ENCODE results near the gene POMGNT2. TPM values are rescaled to one million over a fixed set of nuclear protein-coding genes. Genes with fewer than 3 reads are reported as not detected.
"Not testable (repeated sequence)": the region's sequence is repeated elsewhere in the genome, so short reads cannot be mapped to it uniquely, and the experiment has no call there.

Gene POMGNT2
- total RNA-seq, 2 donors from 2014 or later = 3.2 to 5.9 TPM

GRCh38 chr3:43062040-43062563 lies 43.8 kb downstream of the POMGNT2 start:
- peaks cover 6% of the 10 kb centered on the region for H3K27me3 Mint-ChIP-seq
- no peak for ATAC-seq
- H3K4me3 Mint-ChIP-seq = no peak overlapping the region
- H3K9me3 ChIP-seq (ENCODE audit: control insufficient read depth, low read length, poor library complexity, severe bottlenecking) = no peaks in the 10 kb centered on the region
- no peaks in the 10 kb centered on the region for H3K36me3 Mint-ChIP-seq (ENCODE audit: low read depth)
- DNase-seq = no peak
- H3K27ac Mint-ChIP-seq = no peak overlapping the region
- peaks cover 10% of the 10 kb centered on the region for H3K4me1 Mint-ChIP-seq

DNA sequence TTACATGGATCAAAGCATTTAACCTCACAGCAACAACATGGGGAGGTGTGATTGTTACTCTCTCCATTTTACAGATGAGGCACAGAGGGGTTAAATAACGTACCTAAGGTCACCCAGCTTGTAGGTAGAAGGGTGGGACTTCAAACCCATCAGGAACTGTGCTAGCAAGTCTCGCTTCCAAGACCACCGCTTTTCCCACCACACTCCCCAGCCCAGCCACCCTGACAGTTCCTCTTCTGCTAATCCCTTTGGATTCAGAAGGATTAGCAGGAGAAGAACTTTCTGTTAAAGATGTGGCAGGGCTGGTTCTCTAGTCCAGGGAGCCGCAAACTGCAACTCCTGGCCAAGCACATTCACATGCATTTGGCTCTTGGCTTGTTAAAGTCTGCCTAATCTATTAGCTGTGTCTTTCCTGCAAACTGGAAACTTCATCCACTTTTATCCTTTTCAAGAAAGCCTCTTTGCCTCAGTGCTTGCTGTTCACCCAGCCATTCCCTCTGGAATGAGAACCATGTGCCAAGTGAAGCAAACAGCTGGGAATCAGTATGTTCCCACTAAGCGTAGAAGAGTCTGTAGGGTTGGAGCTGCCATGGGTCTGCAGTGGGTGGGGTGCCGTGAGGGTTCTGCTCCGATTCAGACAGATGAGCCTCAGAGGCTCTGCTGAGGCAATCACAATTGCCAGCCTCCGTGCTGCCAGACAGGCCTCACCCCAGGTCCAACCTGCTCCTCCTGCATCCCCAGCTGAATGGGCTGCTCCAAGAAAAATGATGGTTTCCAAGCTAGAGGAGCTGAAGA lies 44.6 kb downstream of the POMGNT2 start:
- Mint-ChIP-seq H3K27ac (no peak overlapping the region), H3K4me1 (peaks cover 10% of the 10 kb centered on the region), H3K27me3 (peaks cover 6% of the 10 kb centered on the region), H3K4me3 (no peak overlapping the region), H3K36me3 (ENCODE audit: low read depth) (no peaks in the 10 kb centered on the region)
- no peak for DNase-seq
- no peaks in the 10 kb centered on the region for H3K9me3 ChIP-seq (ENCODE audit: control insufficient read depth, low read length, poor library complexity, severe bottlenecking)
- ATAC-seq = no peak

DNA sequence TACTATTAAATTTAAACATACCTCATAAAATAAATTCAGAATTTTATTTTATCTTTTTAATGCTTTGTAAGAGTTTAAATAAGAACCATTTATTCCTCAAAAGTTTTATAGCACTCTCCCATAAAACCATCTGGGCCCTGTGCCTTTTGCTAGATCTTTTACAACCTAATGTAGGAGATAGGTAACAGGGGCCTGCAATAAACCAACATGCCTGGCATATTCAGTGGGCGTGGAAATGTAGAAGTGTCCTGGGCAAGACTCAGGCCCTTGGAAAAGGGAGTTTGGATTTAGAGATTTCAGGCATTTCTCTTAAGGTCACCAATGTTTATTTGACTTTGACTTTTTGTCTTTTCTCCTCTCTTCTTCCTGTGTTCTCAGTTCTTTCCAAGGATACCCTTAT lies 46.4 kb downstream of the POMGNT2 start:
- ATAC-seq = no peak
- H3K9me3 ChIP-seq (ENCODE audit: control insufficient read depth, low read length, poor library complexity, severe bottlenecking) = no peaks in the 10 kb centered on the region
- Mint-ChIP-seq H3K4me1 (peaks cover 10% of the 10 kb centered on the region), H3K36me3 (ENCODE audit: low read depth) (peaks cover under 1% of the 10 kb centered on the region), H3K27ac (no peak overlapping the region), H3K4me3 (no peak overlapping the region), H3K27me3 (peaks cover 5% of the 10 kb centered on the region)
- DNase-seq = no peak

DNA sequence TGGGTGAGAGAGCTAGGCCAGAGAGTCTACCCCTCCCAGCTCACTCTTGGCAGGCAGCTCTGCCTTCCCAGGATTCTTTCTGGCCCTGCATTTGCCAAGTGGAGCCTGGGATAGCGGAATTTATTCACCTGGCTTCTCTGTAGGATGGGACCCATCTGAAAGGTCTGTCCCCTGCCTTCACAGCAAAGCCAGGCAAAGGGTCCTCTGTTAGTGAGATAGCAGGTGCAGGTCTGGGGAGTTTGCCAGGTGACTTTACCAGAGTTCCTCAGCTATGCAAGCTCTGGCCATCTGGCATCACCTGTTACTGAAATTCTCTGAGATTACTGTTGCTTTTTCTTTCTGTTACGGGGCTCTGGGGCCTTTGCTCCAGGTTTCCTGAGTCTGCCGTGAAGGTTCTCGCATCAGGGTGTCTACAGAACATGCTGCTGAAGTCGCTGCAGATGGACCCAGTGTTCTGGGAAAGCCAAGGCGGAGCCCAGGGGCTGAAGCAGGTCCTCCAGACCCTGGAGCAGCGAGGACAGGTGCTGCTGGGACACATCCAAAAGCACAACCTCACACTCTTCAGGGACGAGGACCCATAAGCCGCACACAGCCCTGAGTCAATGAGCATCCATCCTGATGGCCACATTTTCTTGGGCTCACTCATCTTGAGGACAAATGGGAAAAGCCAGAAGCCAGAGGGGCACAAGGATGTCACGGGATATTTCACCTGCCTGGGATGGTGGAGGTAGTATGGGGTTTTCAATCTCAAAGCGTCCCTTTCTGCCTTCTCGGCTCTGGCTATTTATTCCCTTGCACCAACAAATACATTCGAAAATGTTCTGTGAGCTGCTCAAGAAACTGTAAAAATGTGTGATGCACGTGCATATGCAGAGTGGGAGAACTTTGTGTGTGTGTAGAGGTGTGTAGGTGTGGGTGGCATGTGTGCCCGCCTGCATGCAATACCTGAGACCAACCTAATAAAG lies 49.8 kb downstream of the POMGNT2 start:
- H3K9me3 ChIP-seq (ENCODE audit: control insufficient read depth, low read length, poor library complexity, severe bottlenecking) = no peaks in the 10 kb centered on the region
- Mint-ChIP-seq H3K36me3 (ENCODE audit: low read depth) (peaks cover 3% of the 10 kb centered on the region), H3K27ac (no peak overlapping the region), H3K27me3 (peaks cover 15% of the 10 kb centered on the region), H3K4me3 (no peak overlapping the region), H3K4me1 (peaks cover 10% of the 10 kb centered on the region)
- ATAC-seq (no peak), DNase-seq (no peak)

- Mint-ChIP-seq H3K36me3 (ENCODE audit: low read depth) (peaks cover 5% of the 10 kb centered on the region), H3K27me3 (peaks cover 15% of the 10 kb centered on the region), H3K27ac (no peak overlapping the region), H3K4me1 (peaks cover 3% of the 10 kb centered on the region), H3K4me3 (no peak overlapping the region)
- no peak for ATAC-seq
- no peak for DNase-seq
- H3K9me3 ChIP-seq (ENCODE audit: control insufficient read depth, low read length, poor library complexity, severe bottlenecking) = no peaks in the 10 kb centered on the region
Observed at GRCh38 chr3:43055393-43055792, 50.5 kb downstream of the POMGNT2 start.

- H3K27ac Mint-ChIP-seq = no peak overlapping the region
- H3K36me3 Mint-ChIP-seq (ENCODE audit: low read depth) = peaks cover 5% of the 10 kb centered on the region
- no peaks in the 10 kb centered on the region for H3K4me1 Mint-ChIP-seq
- peaks cover 15% of the 10 kb centered on the region for H3K27me3 Mint-ChIP-seq
- ATAC-seq (no peak), DNase-seq (no peak)
- no peak overlapping the region for H3K4me3 Mint-ChIP-seq
- H3K9me3 ChIP-seq (ENCODE audit: control insufficient read depth, low read length, poor library complexity, severe bottlenecking) = no peaks in the 10 kb centered on the region
Observed at GRCh38 chr3:43054754-43055153, 51.1 kb downstream of the POMGNT2 start.

- no peak for ATAC-seq
- H3K9me3 ChIP-seq (ENCODE audit: control insufficient read depth, low read length, poor library complexity, severe bottlenecking) = peaks cover 3% of the 10 kb centered on the region
- no peak for DNase-seq
- Mint-ChIP-seq H3K27me3 (peaks cover 15% of the 10 kb centered on the region), H3K4me1 (no peaks in the 10 kb centered on the region), H3K36me3 (ENCODE audit: low read depth) (peaks cover 5% of the 10 kb centered on the region), H3K4me3 (no peak overlapping the region), H3K27ac (no peak overlapping the region)
Observed at GRCh38 chr3:43053291-43053690, 52.6 kb downstream of the POMGNT2 start.

- no peak for DNase-seq
- Mint-ChIP-seq H3K4me1 (no peaks in the 10 kb centered on the region), H3K36me3 (ENCODE audit: low read depth) (peaks cover 2% of the 10 kb centered on the region), H3K27me3 (peaks cover 8% of the 10 kb centered on the region), H3K4me3 (no peak overlapping the region), H3K27ac (no peak overlapping the region)
- ATAC-seq = no peak
- peaks cover 3% of the 10 kb centered on the region for H3K9me3 ChIP-seq (ENCODE audit: control insufficient read depth, low read length, poor library complexity, severe bottlenecking)
Observed at GRCh38 chr3:43048470-43048869, 57.4 kb downstream of the POMGNT2 start.

GRCh38 chr3:43046583-43046982 lies 59.3 kb downstream of the POMGNT2 start:
- no peaks in the 10 kb centered on the region for H3K4me1 Mint-ChIP-seq
- H3K36me3 Mint-ChIP-seq (ENCODE audit: low read depth) = peaks cover 2% of the 10 kb centered on the region
- ATAC-seq (no peak), DNase-seq (no peak)
- no peaks in the 10 kb centered on the region for H3K27me3 Mint-ChIP-seq
- H3K4me3 Mint-ChIP-seq = no peak overlapping the region
- no peak overlapping the region for H3K27ac Mint-ChIP-seq
- peaks cover 3% of the 10 kb centered on the region for H3K9me3 ChIP-seq (ENCODE audit: control insufficient read depth, low read length, poor library complexity, severe bottlenecking)

DNA sequence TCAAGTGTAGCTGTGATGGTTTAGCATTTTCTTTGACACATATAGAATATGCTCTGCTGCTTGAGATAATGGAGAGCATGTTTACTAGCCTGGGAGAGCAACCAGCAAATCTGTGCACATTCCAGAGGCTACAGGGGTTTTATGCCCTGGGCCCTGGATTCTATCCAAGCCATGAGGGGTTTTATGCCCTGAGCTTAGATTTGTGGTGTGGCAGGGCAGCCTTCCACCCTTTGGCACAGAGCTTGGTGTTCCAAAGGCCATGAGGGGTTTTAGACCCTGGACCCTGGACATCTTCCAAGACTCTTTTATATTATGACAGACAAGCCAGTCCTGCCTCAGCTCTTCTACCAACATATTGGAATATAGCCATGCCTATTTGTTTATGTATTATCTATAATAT lies 60.8 kb downstream of the POMGNT2 start:
- DNase-seq; H3K9me3 ChIP-seq (ENCODE audit: control insufficient read depth, low read length, poor library complexity, severe bottlenecking); H3K27ac Mint-ChIP-seq; ATAC-seq; H3K4me1 Mint-ChIP-seq; H3K27me3 Mint-ChIP-seq; H3K36me3 Mint-ChIP-seq (ENCODE audit: low read depth); H3K4me3 Mint-ChIP-seq: not testable (repeated sequence)

- no peak overlapping the region for H3K27ac Mint-ChIP-seq
- no peaks in the 10 kb centered on the region for H3K27me3 Mint-ChIP-seq
- DNase-seq = no peak
- no peak overlapping the region for H3K4me3 Mint-ChIP-seq
- ATAC-seq = no peak
- no peaks in the 10 kb centered on the region for H3K36me3 Mint-ChIP-seq (ENCODE audit: low read depth)
- peaks cover 3% of the 10 kb centered on the region for H3K4me1 Mint-ChIP-seq
- no peaks in the 10 kb centered on the region for H3K9me3 ChIP-seq (ENCODE audit: control insufficient read depth, low read length, poor library complexity, severe bottlenecking)
Observed at GRCh38 chr3:43043793-43044192, 62.1 kb downstream of the POMGNT2 start.

- Mint-ChIP-seq H3K27ac (no peak overlapping the region), H3K36me3 (ENCODE audit: low read depth) (no peaks in the 10 kb centered on the region), H3K4me1 (peaks cover 8% of the 10 kb centered on the region), H3K4me3 (no peak overlapping the region), H3K27me3 (no peaks in the 10 kb centered on the region)
- ATAC-seq = no peak
- no peaks in the 10 kb centered on the region for H3K9me3 ChIP-seq (ENCODE audit: control insufficient read depth, low read length, poor library complexity, severe bottlenecking)
- no peak for DNase-seq
Observed at GRCh38 chr3:43043071-43043766, 62.7 kb downstream of the POMGNT2 start.

DNA sequence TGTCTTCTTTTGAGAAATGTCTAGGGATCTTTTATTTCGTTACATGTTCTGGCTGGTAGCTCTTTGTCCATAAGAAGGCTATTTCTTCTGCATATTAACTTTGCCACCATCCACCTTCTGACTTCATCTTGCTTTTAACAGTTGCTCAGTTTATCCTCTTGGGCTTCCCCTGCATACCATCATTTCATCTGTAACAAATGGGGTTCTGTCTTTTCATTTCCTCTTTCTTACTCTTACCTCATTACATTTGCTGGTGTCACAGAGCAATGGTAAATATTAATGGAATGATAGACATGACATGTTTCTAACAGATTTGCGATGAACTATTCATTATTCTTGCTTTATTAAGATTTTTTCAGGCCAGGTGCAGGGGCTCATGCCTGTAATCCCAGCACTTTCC lies 64.4 kb downstream of the POMGNT2 start:
- DNase-seq (no peak), ATAC-seq (no peak)
- H3K9me3 ChIP-seq (ENCODE audit: control insufficient read depth, low read length, poor library complexity, severe bottlenecking) = no peaks in the 10 kb centered on the region
- Mint-ChIP-seq H3K27me3 (no peaks in the 10 kb centered on the region), H3K4me1 (peaks cover 10% of the 10 kb centered on the region), H3K4me3 (no peak overlapping the region), H3K27ac (no peak overlapping the region), H3K36me3 (ENCODE audit: low read depth) (no peaks in the 10 kb centered on the region)

All from T-helper 17 cell (primary cell).